Measurements from ENCODE around the gene BCL11A.
A peak's percentile ranks its signal among the peaks of the same experiment; 100 is the strongest.

The BCL11A gene

GRCh38 chr2:60523963-60524362 is 29.5 kb downstream of the BCL11A start:
- H3K27ac ChIP-seq, result no peak overlapping the region
- TF ChIP-seq, protein P1, sequence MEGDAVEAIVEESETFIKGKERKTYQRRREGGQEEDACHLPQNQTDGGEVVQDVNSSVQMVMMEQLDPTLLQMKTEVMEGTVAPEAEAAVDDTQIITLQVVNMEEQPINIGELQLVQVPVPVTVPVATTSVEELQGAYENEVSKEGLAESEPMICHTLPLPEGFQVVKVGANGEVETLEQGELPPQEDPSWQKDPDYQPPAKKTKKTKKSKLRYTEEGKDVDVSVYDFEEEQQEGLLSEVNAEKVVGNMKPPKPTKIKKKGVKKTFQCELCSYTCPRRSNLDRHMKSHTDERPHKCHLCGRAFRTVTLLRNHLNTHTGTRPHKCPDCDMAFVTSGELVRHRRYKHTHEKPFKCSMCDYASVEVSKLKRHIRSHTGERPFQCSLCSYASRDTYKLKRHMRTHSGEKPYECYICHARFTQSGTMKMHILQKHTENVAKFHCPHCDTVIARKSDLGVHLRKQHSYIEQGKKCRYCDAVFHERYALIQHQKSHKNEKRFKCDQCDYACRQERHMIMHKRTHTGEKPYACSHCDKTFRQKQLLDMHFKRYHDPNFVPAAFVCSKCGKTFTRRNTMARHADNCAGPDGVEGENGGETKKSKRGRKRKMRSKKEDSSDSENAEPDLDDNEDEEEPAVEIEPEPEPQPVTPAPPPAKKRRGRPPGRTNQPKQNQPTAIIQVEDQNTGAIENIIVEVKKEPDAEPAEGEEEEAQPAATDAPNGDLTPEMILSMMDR (conservative IDR thresholded peaks at IDR 0.05), result no peak

DNA sequence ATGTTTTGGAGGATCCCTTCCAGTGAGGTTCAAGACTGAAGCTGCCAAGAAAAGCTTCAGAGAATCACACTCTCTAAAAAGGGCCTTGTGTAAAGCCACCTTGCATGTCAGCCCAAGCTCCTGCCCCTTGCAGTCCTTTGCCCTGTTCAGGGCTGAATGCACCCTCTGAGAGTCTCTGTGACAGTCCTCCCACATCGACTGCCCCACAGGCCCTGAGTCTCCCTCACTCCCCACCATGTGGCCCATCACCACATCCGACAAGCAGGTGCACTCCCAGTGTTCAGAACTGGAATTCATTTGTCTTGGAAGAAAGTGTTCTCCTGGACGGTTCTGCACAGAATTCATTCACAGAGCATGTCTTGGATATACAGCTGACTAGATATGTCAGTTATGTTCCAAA is 31.0 kb downstream of the BCL11A start:
- no peak overlapping the region for H3K27ac ChIP-seq

DNA sequence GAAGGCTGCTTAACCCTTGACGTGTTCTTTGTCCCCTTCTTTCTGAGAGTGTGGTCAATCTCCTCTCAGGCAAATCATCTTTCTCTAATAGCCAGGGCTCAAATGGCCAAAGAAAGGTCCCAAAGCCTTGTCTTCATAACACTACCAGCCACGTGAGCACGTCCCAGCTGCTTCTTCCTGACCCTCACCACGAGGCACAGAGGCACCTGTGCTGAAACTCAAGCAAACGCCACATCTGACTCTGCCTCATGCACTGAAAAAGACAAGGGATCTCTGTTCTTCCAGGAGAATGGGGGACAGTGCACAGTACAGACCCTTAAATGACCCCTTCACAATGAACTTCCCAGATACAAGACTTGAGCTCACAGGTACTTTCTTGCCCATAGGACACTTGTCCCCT is 31.8 kb downstream of the BCL11A start:
- H3K27ac ChIP-seq, result no peak overlapping the region
- TF ChIP-seq, protein P1 (conservative IDR thresholded peaks at IDR 0.05), result no peak

More for the DNA sequence above, 31.0 kb downstream of the BCL11A start:
- TF ChIP-seq, protein P1 (conservative IDR thresholded peaks at IDR 0.05), result no peak

GRCh38 chr2:60520917-60521539 is 32.4 kb downstream of the BCL11A start:
- TF ChIP-seq, protein P1 (conservative IDR thresholded peaks at IDR 0.05), result no peak
- H3K27ac ChIP-seq, result peak overlapping the region; percentile 79; the same call in 1 of the 2 replicates

- H3K27ac ChIP-seq, result peak overlapping the region; percentile 79
- TF ChIP-seq, protein P1 (conservative IDR thresholded peaks at IDR 0.05), result no peak
Measured at GRCh38 chr2:60520151-60520876, 33.1 kb downstream of the BCL11A start.

DNA sequence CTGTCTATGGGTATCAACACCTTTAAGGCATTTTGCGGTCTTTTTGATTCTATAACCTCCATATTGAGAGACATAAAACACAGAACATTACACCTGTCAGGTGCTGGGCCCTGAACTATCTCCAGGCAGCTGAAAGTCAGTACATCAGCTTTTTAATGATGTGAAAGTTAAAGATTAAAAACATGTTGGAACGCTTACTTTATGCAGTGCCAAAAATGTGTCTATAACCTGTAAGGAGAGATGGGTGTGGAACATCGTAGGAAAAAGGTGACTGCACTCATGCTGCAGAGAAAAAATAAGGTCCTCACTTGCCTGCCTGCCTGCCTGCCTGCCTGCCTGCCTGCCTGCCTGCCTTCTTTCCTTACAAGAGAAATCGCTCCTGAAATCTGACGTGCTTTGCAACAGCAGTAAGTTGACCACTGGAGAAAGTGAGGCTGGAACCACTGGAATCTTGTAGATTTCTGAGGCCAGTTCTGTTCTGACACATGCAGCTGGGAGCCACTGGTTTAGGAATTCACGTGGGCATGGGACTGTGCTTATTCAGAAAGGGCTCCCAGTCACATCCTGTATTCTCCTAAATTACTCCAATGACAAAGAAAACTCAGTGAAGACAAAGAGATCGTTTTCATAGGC is 34.1 kb downstream of the BCL11A start:
- peak overlapping the region; percentile 79 for H3K27ac ChIP-seq
- TF ChIP-seq, protein P1 (conservative IDR thresholded peaks at IDR 0.05), result no peak

DNA sequence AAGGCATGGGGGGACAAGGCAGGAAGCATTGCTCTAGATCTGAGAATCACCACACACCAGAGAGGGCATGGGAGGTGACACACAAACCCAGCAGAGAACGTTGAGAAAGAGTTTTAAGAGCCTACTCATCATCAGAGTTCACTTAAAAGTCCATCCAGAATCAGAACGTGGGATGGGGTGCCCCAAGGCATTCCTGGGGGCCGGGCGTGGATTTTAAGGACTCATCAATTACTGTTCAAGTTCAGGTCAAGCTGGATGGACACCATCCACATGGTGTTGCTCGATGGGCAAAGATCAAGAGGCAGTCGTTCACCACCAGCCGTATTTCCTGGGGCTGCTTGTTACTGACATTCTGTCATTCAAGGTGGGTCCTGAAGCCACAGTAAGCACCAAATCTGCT is 34.9 kb downstream of the BCL11A start:
- TF ChIP-seq, protein P1 (conservative IDR thresholded peaks at IDR 0.05), result no peak
- peak overlapping the region; percentile 79 for H3K27ac ChIP-seq
